Stomach (tissue), 9 donors: ENCODE measurements around the gene LPAR3. TPM values are rescaled to one million over a fixed set of nuclear protein-coding genes. Genes with fewer than 3 reads are reported as not detected.

Experiments used
- DNase-seq, 2 donors: peaks; one replicate each; pipeline versions ENCODE4 v3.0.0 to v3.0.0-alpha.2; 2013 to 2019
- H3K27ac ChIP-seq, 5 donors: fragments of 200-600 bp in 4 of 5; sonication (generic) in 4 of 5; one replicate each; pipeline ENCODE4 v1.5.1; 2013 to 2019; ENCODE audit warnings: mild to moderate bottlenecking in 1 of 5, moderate library complexity in 1 of 5
- H3K27me3 ChIP-seq, 3 donors: fragments of 200-600 bp; sonication (generic); one replicate each; pipeline ENCODE4 v1.5.1; 2017 to 2019; ENCODE audit warnings: mixed run types in 1 of 3
- H3K36me3 ChIP-seq, 4 donors: fragments of 200-600 bp; sonication (generic); 1 replicate in 3 of 4; 2 replicates in 1 of 4; pipeline ENCODE4 v1.5.1; 2016 to 2019
- H3K4me1 ChIP-seq, 4 donors: fragments of 200-600 bp; sonication (generic); one replicate each; pipeline ENCODE4 v1.5.1; 2016 to 2019
- H3K4me3 ChIP-seq, 4 donors: fragments of 200-600 bp; sonication (generic) in 3 of 4; one replicate each; pipeline ENCODE4 v1.5.1; 2016 to 2019; ENCODE audit warnings: mild to moderate bottlenecking in 1 of 4
- H3K9me3 ChIP-seq, 4 donors: fragments of 200-600 bp; sonication (generic); one replicate each; pipeline ENCODE4 v1.5.1; 2016 to 2019
- EP300 ChIP-seq: sonication (generic); formaldehyde crosslinking; IDR thresholded peaks from one replicate; pipeline ENCODE4 v1.6.1; 2017; ENCODE audit warnings: antibody characterized with exemption
- POLR2A ChIP-seq, 4 donors: fragments of 450-650 bp; IDR thresholded peaks; one replicate each; pipeline ENCODE4 v1.6.1; 2016; ENCODE audit warnings: antibody characterized with exemption in 4 of 4, control low read depth in 2 of 4, mild to moderate bottlenecking in 1 of 4, moderate library complexity in 1 of 4
- POLR2AphosphoS5 ChIP-seq, 3 donors: sonication (generic); formaldehyde crosslinking; IDR thresholded peaks; one replicate each; pipeline ENCODE4 v1.6.1; 2016; ENCODE audit warnings: antibody characterized with exemption in 3 of 3
- WGBS, 5 donors: extraction: QIAGEN DNeasy Blood & Tissue Kit in 3 of 5; methylation state at CpG; one replicate each; pipeline versions ENCODE4 v1.1.5 to v1.1.7; 2013 to 2018; 5-methylcytosine and 5-hydroxymethylcytosine counted together
- intact Hi-C: fragments of 100-400 bp; cut with DNase I; formaldehyde crosslinking; loops from one replicate; pipeline ENCODE4 v1.15.1; 2023; ENCODE audit warnings: low total_unique reads
- polyA plus RNA-seq, 3 donors: library from polyadenylated mRNA; stranded (reverse); fragments of 200-250 nt; gene quantifications; one replicate each; pipeline ENCODE4 v1.2.3, GENCODE V29; 2013
- total RNA-seq, 5 donors: library from RNA; depleted of rRNA; stranded (reverse); fragments of >200 nt; gene quantifications; one replicate each; pipeline versions ENCODE4 v1.1.0 to v1.2.3, GENCODE V29; 2014 to 2016
- TF ChIP-seq, protein P1 (sequence below), 7 experiments: fragments of 450-650 bp in 4 of 7; fragments of 200-600 bp in 3 of 7; sonication (generic) in 3 of 7; IDR thresholded peaks; one replicate each; pipeline ENCODE4 v1.5.1; 2016 to 2019; ENCODE audit warnings: antibody characterized with exemption in 7 of 7, control low read depth in 2 of 7, mild to moderate bottlenecking in 1 of 7
- donor health status: healthy with polysubstance abuse.
- donor health status: Bipolar disorder and iron deficiency.
- donor health status: healthy.

The LPAR3 gene
- total and polyA plus RNA-seq, 8 donors: 0.12 to 2.7 (median 1.2) TPM; not detected in 3

DNA sequence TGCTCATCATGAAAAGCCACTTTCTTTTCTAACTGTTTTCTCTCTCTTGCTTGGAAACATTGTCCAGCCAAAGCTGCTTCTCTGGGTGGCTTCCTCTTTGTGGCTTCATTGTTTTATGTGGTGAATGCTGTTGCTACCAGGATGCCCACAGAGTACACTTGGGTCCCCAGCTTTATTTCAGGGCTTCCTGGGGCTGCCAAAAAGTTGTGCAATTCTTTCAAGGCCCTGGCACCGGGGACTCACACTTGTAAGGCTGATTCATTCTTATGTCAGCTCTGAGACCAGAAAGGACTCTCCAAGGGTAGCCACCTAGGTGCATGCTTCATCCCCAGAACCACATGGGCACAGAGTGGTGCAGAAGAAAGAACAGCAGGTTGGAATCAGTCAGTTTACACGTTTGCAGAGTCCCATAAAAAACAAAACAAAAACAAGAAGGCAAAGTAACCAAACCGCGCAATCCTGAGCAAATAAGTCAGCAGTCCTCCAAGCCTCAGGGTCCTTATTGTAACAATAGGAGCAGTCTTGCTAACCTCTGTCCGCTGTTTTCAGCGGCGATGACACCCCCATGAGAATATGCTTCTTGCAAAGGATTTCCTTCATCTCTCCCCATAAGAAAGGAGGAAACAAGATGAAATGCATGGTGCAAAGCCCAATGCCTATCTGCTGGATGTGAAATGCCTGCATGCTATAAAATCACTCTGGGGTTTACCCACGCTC lies 112.8 kb downstream of the LPAR3 start:
- intact Hi-C loops: no loop called here
- H3K27me3 ChIP-seq: no peaks in the 10 kb centered on the region
- H3K27ac ChIP-seq: no peak overlapping the region
- TF ChIP-seq EP300 (no peak), POLR2A (IDR thresholded peaks at IDR 0.05) (no peak), POLR2AphosphoS5 (IDR thresholded peaks at IDR 0.05) (no peak)
- TF ChIP-seq, protein P1, sequence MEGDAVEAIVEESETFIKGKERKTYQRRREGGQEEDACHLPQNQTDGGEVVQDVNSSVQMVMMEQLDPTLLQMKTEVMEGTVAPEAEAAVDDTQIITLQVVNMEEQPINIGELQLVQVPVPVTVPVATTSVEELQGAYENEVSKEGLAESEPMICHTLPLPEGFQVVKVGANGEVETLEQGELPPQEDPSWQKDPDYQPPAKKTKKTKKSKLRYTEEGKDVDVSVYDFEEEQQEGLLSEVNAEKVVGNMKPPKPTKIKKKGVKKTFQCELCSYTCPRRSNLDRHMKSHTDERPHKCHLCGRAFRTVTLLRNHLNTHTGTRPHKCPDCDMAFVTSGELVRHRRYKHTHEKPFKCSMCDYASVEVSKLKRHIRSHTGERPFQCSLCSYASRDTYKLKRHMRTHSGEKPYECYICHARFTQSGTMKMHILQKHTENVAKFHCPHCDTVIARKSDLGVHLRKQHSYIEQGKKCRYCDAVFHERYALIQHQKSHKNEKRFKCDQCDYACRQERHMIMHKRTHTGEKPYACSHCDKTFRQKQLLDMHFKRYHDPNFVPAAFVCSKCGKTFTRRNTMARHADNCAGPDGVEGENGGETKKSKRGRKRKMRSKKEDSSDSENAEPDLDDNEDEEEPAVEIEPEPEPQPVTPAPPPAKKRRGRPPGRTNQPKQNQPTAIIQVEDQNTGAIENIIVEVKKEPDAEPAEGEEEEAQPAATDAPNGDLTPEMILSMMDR (IDR thresholded peaks at IDR 0.05): no peak
- WGBS, 5 donors: 67 to 76% (median 71%) methylated on average over 8 of the region's 8 CpGs
- H3K9me3 ChIP-seq: no peaks in the 10 kb centered on the region
- peaks cover 0 to 3% (median 0%) of the 10 kb centered on the region in 4 donors for H3K4me1 ChIP-seq
- H3K36me3 ChIP-seq: no peaks in the 10 kb centered on the region
- DNase-seq: no peak
- H3K4me3 ChIP-seq: no peak overlapping the region

DNA sequence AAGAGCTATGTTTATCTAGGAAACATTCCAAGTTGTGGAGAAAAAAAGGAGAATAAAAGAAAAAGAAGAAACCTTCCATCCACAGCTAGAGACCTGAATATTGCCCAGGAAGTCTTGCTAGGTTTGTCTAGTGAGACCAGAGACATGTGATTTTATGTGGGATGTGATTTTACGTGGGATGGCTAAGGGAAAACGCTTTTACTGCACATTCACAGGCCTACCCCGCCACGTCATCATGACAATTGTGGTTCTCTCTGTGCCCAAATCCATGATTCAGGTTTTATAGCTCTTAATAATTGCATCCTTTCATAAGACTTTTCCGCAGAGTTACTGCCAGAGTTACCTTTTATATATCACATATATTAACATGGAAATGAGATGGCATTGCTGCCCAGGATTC lies 116.4 kb downstream of the LPAR3 start:
- intact Hi-C loops: no loop called here
- TF ChIP-seq, protein P1 (IDR thresholded peaks at IDR 0.05): no peak
- TF ChIP-seq POLR2AphosphoS5 (IDR thresholded peaks at IDR 0.05) (no peak), EP300 (no peak), POLR2A (IDR thresholded peaks at IDR 0.05) (no peak)
- 82 to 87% (median 84%) methylated on average over 5 of the region's 5 CpGs for WGBS, 5 donors

DNA sequence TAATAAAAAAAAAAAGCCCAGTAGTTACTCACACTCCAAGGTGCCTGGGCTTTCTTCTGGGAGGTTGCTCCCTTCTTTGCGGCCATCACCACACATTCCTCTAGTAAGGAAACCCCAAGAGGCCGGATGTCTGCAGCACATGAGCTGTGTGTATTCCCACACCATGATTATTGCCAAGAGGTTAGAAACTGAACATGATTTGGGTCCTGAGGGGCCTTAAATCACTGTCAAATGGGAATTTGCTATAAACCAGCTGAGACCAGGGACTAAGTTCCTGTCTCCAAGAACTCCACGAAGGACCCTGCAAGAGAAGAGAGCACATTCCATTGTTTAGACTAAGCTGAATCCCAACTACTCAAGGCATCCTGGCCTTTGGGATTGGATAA lies 117.5 kb downstream of the LPAR3 start:
- Histone ChIP-seq H3K4me1 (peaks cover 0 to 10% (median 4%) of the 10 kb centered on the region in 4 donors), H3K27ac (no peak overlapping the region), H3K4me3 (no peak overlapping the region), H3K36me3 (no peaks in the 10 kb centered on the region), H3K9me3 (no peaks in the 10 kb centered on the region), H3K27me3 (no peaks in the 10 kb centered on the region)
- intact Hi-C loops: no loop called here
- TF ChIP-seq EP300: no peak
- WGBS, 5 donors: 58 to 80% (median 72%) methylated on average over 3 of the region's 3 CpGs
- no peak for DNase-seq

More for the DNA sequence above, 116.4 kb downstream of the LPAR3 start:
- Histone ChIP-seq H3K4me1 (peaks cover 0 to 10% (median 4%) of the 10 kb centered on the region in 4 donors), H3K36me3 (no peaks in the 10 kb centered on the region), H3K27ac (no peak overlapping the region), H3K9me3 (no peaks in the 10 kb centered on the region), H3K4me3 (no peak overlapping the region), H3K27me3 (no peaks in the 10 kb centered on the region)
- DNase-seq: no peak

DNA sequence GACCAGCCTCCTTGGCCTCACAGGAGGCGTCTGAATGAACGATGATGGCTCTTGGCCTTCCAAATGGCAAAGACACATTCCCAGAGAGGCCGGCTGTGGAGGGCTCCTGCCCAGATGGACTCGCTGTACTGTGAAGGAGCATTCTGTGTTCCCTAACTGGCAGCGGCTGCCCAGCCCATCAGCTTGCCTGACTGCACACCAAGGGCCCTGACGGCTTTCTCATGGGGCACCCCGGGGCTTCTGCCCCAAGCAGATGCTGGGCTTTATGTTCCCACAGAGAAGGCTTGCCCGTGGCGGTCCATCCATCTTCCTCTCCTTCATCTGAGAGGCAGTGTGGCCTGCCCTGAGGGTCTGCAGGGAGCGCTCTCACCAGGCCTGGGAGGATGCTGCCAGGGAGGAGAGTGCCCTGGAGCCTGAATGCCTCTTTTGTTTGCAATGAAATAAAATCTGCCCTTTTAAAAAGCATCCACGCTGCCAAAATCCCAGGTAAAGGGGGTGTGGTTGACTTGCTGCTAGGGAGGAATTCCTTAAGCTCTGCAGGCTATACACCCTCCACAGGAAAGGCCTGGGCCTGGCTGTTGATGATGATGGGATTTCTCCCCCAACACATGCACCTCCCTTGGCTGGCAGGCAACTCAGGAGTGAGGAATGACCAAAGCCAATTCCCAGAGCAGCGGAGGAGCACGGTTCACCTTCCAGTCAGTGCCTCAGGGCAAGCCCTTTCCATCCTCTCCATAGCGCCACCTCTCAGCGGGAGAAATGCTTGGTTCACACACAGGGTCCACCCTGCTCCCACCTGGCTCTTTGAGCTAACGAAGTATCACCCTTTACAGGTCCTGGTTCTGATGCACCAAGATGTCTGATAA lies 118.1 kb downstream of the LPAR3 start:
- H3K27ac ChIP-seq: no peak overlapping the region
- H3K9me3 ChIP-seq: no peaks in the 10 kb centered on the region
- TF ChIP-seq EP300 (no peak), POLR2A (IDR thresholded peaks at IDR 0.05) (no peak), POLR2AphosphoS5 (IDR thresholded peaks at IDR 0.05) (no peak)
- TF ChIP-seq, protein P1 (IDR thresholded peaks at IDR 0.05): no peak
- intact Hi-C loops: no loop called here
- H3K27me3 ChIP-seq: no peaks in the 10 kb centered on the region
- 88 to 89% (median 89%) methylated on average over 14 to 16 of the region's 16 CpGs for WGBS, 5 donors
- no peak for DNase-seq
- H3K36me3 ChIP-seq: no peaks in the 10 kb centered on the region
- no peak overlapping the region for H3K4me3 ChIP-seq
- H3K4me1 ChIP-seq: peaks cover 0 to 10% (median 4%) of the 10 kb centered on the region in 4 donors
